Myocyte (in vitro differentiated cells): ENCODE data around the gene XXYLT1. TPM values are rescaled to one million over a fixed set of nuclear protein-coding genes. Genes with fewer than 3 reads are reported as not detected.

Source experiments
- DNase-seq: peaks from one replicate; pipeline ENCODE4 v3.0.0-alpha.2; 2012; ENCODE audit warnings: low read depth
- total RNA-seq: library from RNA; depleted of rRNA; stranded (reverse); fragments of >200 nt; gene quantifications from 2 replicates; pipeline ENCODE4 v1.2.3, GENCODE V29; 2014

Gene XXYLT1
- total RNA-seq, 1 donor from 2014 or later, result 14.5 TPM

- no peak for DNase-seq
Measured at GRCh38 chr3:195137638-195138588, 133.0 kb downstream of the XXYLT1 start.

GRCh38 chr3:195135917-195136316 lies 135.0 kb downstream of the XXYLT1 start:
- DNase-seq, result no peak

- DNase-seq, result no peak
Measured at GRCh38 chr3:195134431-195134830, 136.5 kb downstream of the XXYLT1 start.

GRCh38 chr3:195133462-195133861 lies 137.5 kb downstream of the XXYLT1 start:
- no peak for DNase-seq

- DNase-seq, result no peak
Measured at GRCh38 chr3:195133013-195133412, 137.9 kb downstream of the XXYLT1 start.

GRCh38 chr3:195131176-195131575 lies 139.8 kb downstream of the XXYLT1 start:
- DNase-seq, result no peak

GRCh38 chr3:195129644-195130492 lies 141.1 kb downstream of the XXYLT1 start:
- DNase-seq, result peak; percentile 24

GRCh38 chr3:195129072-195129643 lies 141.8 kb downstream of the XXYLT1 start:
- no peak for DNase-seq

- DNase-seq, result no peak
Measured at GRCh38 chr3:195128255-195129071, 142.5 kb downstream of the XXYLT1 start.

GRCh38 chr3:195126056-195126605 lies 144.8 kb downstream of the XXYLT1 start:
- DNase-seq, result no peak

- DNase-seq, result no peak
Measured at GRCh38 chr3:195125646-195126045, 145.3 kb downstream of the XXYLT1 start.

- no peak for DNase-seq
Measured at GRCh38 chr3:195124378-195124992, 146.5 kb downstream of the XXYLT1 start.

- DNase-seq, result no peak
Measured at GRCh38 chr3:195123281-195123691, 147.7 kb downstream of the XXYLT1 start.

GRCh38 chr3:195122261-195122660 lies 148.7 kb downstream of the XXYLT1 start:
- no peak for DNase-seq

GRCh38 chr3:195120267-195120601 lies 150.7 kb downstream of the XXYLT1 start:
- no peak for DNase-seq

GRCh38 chr3:195119461-195120266 lies 151.3 kb downstream of the XXYLT1 start:
- DNase-seq, result peak; percentile 88

- no peak for DNase-seq
Measured at GRCh38 chr3:195118671-195119070, 152.3 kb downstream of the XXYLT1 start.

- no peak for DNase-seq
Measured at GRCh38 chr3:195117978-195118581, 152.9 kb downstream of the XXYLT1 start.
